Measurements from ENCODE around the gene SPP1. TPM values are rescaled to one million over a fixed set of nuclear protein-coding genes. Genes with fewer than 3 reads are reported as not detected.

SPP1 gene
- total RNA-seq, 1 donor from 2014 or later, result 13.5 TPM

- H3K9me3 Mint-ChIP-seq (ENCODE audit: low read depth), result no peaks in the 10 kb centered on the region
- no peak for TF ChIP-seq CTCF (IDR thresholded peaks at IDR 0.05)
- DNase-seq (ENCODE audit: low spot score), result peak; percentile 86
- H3K4me1 Mint-ChIP-seq (ENCODE audit: low read depth), result peaks cover 5% of the 10 kb centered on the region
- H3K27me3 Mint-ChIP-seq (ENCODE audit: low read depth), result peaks cover 2% of the 10 kb centered on the region
- H3K27ac Mint-ChIP-seq (ENCODE audit: unreplicated experiment), result no peak overlapping the region
- no peaks in the 10 kb centered on the region for H3K36me3 Mint-ChIP-seq (ENCODE audit: low read depth)
- H3K4me3 Mint-ChIP-seq (ENCODE audit: unreplicated experiment), result no peak overlapping the region
Observed at GRCh38 chr4:87965501-87965975, 10.0 kb upstream of the SPP1 start.

GRCh38 chr4:87966095-87966496 lies 9.4 kb upstream of the SPP1 start:
- DNase-seq (ENCODE audit: low spot score), result no peak
- Mint-ChIP-seq H3K27ac (ENCODE audit: unreplicated experiment) (no peak overlapping the region), H3K4me3 (ENCODE audit: unreplicated experiment) (no peak overlapping the region), H3K9me3 (ENCODE audit: low read depth) (no peaks in the 10 kb centered on the region), H3K36me3 (ENCODE audit: low read depth) (no peaks in the 10 kb centered on the region), H3K4me1 (ENCODE audit: low read depth) (peaks cover 5% of the 10 kb centered on the region), H3K27me3 (ENCODE audit: low read depth) (peaks cover 2% of the 10 kb centered on the region)
- TF ChIP-seq CTCF (IDR thresholded peaks at IDR 0.05), result no peak

- no peaks in the 10 kb centered on the region for H3K36me3 Mint-ChIP-seq (ENCODE audit: low read depth)
- H3K4me1 Mint-ChIP-seq (ENCODE audit: low read depth), result peaks cover under 1% of the 10 kb centered on the region
- no peaks in the 10 kb centered on the region for H3K9me3 Mint-ChIP-seq (ENCODE audit: low read depth)
- H3K27ac Mint-ChIP-seq (ENCODE audit: unreplicated experiment), result no peak overlapping the region
- no peak overlapping the region for H3K4me3 Mint-ChIP-seq (ENCODE audit: unreplicated experiment)
- TF ChIP-seq CTCF (IDR thresholded peaks at IDR 0.05), result no peak
- H3K27me3 Mint-ChIP-seq (ENCODE audit: low read depth), result peaks cover 2% of the 10 kb centered on the region
- no peak for DNase-seq (ENCODE audit: low spot score)
Observed at GRCh38 chr4:87967193-87967592, 8.3 kb upstream of the SPP1 start.

- Mint-ChIP-seq H3K36me3 (ENCODE audit: low read depth) (no peaks in the 10 kb centered on the region), H3K27me3 (ENCODE audit: low read depth) (peaks cover 2% of the 10 kb centered on the region), H3K4me3 (ENCODE audit: unreplicated experiment) (no peak overlapping the region), H3K9me3 (ENCODE audit: low read depth) (no peaks in the 10 kb centered on the region), H3K27ac (ENCODE audit: unreplicated experiment) (no peak overlapping the region), H3K4me1 (ENCODE audit: low read depth) (peaks cover 9% of the 10 kb centered on the region)
- TF ChIP-seq CTCF (IDR thresholded peaks at IDR 0.05), result no peak
- DNase-seq (ENCODE audit: low spot score), result no peak
Observed at GRCh38 chr4:87970121-87970520, 5.4 kb upstream of the SPP1 start.

- no peak for TF ChIP-seq CTCF (IDR thresholded peaks at IDR 0.05)
- no peaks in the 10 kb centered on the region for H3K36me3 Mint-ChIP-seq (ENCODE audit: low read depth)
- peaks cover 14% of the 10 kb centered on the region for H3K4me1 Mint-ChIP-seq (ENCODE audit: low read depth)
- DNase-seq (ENCODE audit: low spot score), result no peak
- H3K27me3 Mint-ChIP-seq (ENCODE audit: low read depth), result peaks cover 6% of the 10 kb centered on the region
- no peaks in the 10 kb centered on the region for H3K9me3 Mint-ChIP-seq (ENCODE audit: low read depth)
- H3K27ac Mint-ChIP-seq (ENCODE audit: unreplicated experiment), result no peak overlapping the region
- no peak overlapping the region for H3K4me3 Mint-ChIP-seq (ENCODE audit: unreplicated experiment)
Observed at GRCh38 chr4:87971866-87972265, 3.6 kb upstream of the SPP1 start.

All from chondrocyte (in vitro differentiated cells).